H1 (cell line): ENCODE measurements around the gene STX12. TPM values are rescaled to one million over a fixed set of nuclear protein-coding genes. Genes with fewer than 3 reads are reported as not detected.

ENCODE experiments used
- CTCF ChIA-PET: fragments of 300-600 bp; sonication (Branson Sonifier 250); formaldehyde crosslinking; loops from one replicate; lab custom pipeline; 2021; ENCODE audit not compliant: partially characterized antibody; lab: Charles Lee
- POLR2A ChIA-PET: fragments of 300-600 bp; sonication (Branson Sonifier 250); formaldehyde crosslinking; loops from one replicate; lab custom pipeline; 2021; ENCODE audit warnings: inconsistent platforms; ENCODE audit not compliant: partially characterized antibody; lab: Charles Lee
- DNase-seq, 2 experiments: peaks; one replicate each; pipeline versions ENCODE4 v3.0.0 to v3.0.0-alpha.2; 2010 to 2022; ENCODE audit warnings: low spot score in 2 of 2, low read depth in 1 of 2, mixed read lengths in 1 of 2
- FAIRE-seq: peaks from 2 replicates; lab custom pipeline; 2011; peaks lifted over from hg19 to GRCh38; lab: Jason Lieb, UNC
- H2AFZ ChIP-seq: 2 replicates; pipeline ENCODE4 v1.8.1; 2012; ENCODE audit warnings: low read length, inconsistent platforms
- H2AK5ac ChIP-seq: 2 replicates; pipeline ENCODE4 v1.6.1; 2013; ENCODE audit warnings: low read depth, low read length
- H2BK120ac ChIP-seq: replicated peaks from 2 replicates; pipeline ENCODE3; 2013; ENCODE audit warnings: low read depth, low read length, inconsistent platforms
- H2BK12ac ChIP-seq: 2 replicates; pipeline ENCODE4 v1.6.1; 2013; ENCODE audit warnings: low read depth, low read length
- H2BK15ac ChIP-seq: 2 replicates; pipeline ENCODE4 v1.6.1; 2013; ENCODE audit warnings: low read length
- H2BK20ac ChIP-seq: 2 replicates; pipeline ENCODE4 v1.6.1; 2013; ENCODE audit warnings: low read length
- H2BK5ac ChIP-seq: 2 replicates; pipeline ENCODE4 v1.6.1; 2013; ENCODE audit warnings: low read depth, low read length
- H3K14ac ChIP-seq: 2 replicates; pipeline ENCODE4 v1.6.1; 2013; ENCODE audit warnings: inconsistent platforms; ENCODE audit not compliant: insufficient read length
- H3K18ac ChIP-seq: 2 replicates; pipeline ENCODE4 v1.6.1; 2013; ENCODE audit warnings: low read length; ENCODE audit errors: extremely low read depth
- H3K23ac ChIP-seq: 2 replicates; pipeline ENCODE4 v1.6.1; 2013; ENCODE audit warnings: inconsistent platforms; ENCODE audit not compliant: insufficient read length
- H3K23me2 ChIP-seq: 2 replicates; pipeline ENCODE4 v1.6.1; 2013; ENCODE audit warnings: low read depth, low read length
- H3K27ac ChIP-seq: 2 replicates; pipeline ENCODE4 v1.6.1; 2011; ENCODE audit warnings: low read depth, low read length, inconsistent platforms
- H3K27me3 ChIP-seq, 4 experiments: replicated peaks in 1 of 4; 1 replicate in 1 of 4; 2 replicates in 3 of 4; pipeline versions ENCODE4 v1.6.1 to v1.8.1; 2011 to 2013; ENCODE audit warnings: low read length in 3 of 4, mild to moderate bottlenecking in 3 of 4, inconsistent platforms in 2 of 4, mixed read lengths in 2 of 4, moderate library complexity in 1 of 4; ENCODE audit not compliant: control insufficient read depth in 3 of 4, insufficient read depth in 3 of 4; ENCODE audit errors: extremely low read depth in 1 of 4
- H3K36me3 ChIP-seq, 4 experiments: 2 replicates each; pipeline versions ENCODE4 v1.6.1 to v1.8.1; 2011 to 2013; ENCODE audit warnings: mild to moderate bottlenecking in 4 of 4, low read length in 3 of 4, moderate library complexity in 2 of 4, control low read depth in 1 of 4, inconsistent platforms in 1 of 4; ENCODE audit not compliant: insufficient read depth in 4 of 4, control insufficient read depth in 2 of 4
- H3K4ac ChIP-seq: replicated peaks from 2 replicates; pipeline ENCODE3; 2013; ENCODE audit warnings: low read length, low read depth, mixed read lengths, inconsistent platforms; ENCODE audit not compliant: insufficient read length
- H3K4me1 ChIP-seq, 4 experiments: replicated peaks in 1 of 4; 1 replicate in 1 of 4; 2 replicates in 3 of 4; pipeline versions ENCODE4 v1.6.1 to v1.8.1; 2011 to 2013; ENCODE audit warnings: low read length in 3 of 4, inconsistent platforms in 2 of 4, mixed read lengths in 1 of 4; ENCODE audit not compliant: insufficient read depth in 4 of 4, control insufficient read depth in 3 of 4
- H3K4me2 ChIP-seq, 2 experiments: 2 replicates each; pipeline versions ENCODE4 v1.6.1 to v1.8.1; 2011 to 2013; ENCODE audit warnings: low read depth in 2 of 2, low read length in 2 of 2, control low read depth in 1 of 2, inconsistent platforms in 1 of 2, mild to moderate bottlenecking in 1 of 2; ENCODE audit not compliant: insufficient read depth in 1 of 2
- H3K4me3 ChIP-seq, 4 experiments: fragments of 200-600, 300-600 bp in 1 of 4; sonication (generic), shearing (Covaris generic), sonication (Bioruptor Twin) in 1 of 4; 2 replicates each; pipeline versions ENCODE4 v1.5.1 to v1.8.1; 2011 to 2016; ENCODE audit warnings: low read length in 4 of 4, low read depth in 3 of 4, control low read depth in 2 of 4, inconsistent platforms in 2 of 4, mild to moderate bottlenecking in 2 of 4, mixed read lengths in 1 of 4, moderate library complexity in 1 of 4; ENCODE audit not compliant: insufficient read depth in 2 of 4; ENCODE audit errors: extremely low read depth in 1 of 4
- H3K56ac ChIP-seq: replicated peaks from 2 replicates; pipeline ENCODE3; 2013; ENCODE audit warnings: low read depth, mild to moderate bottlenecking, mixed read lengths, low read length, inconsistent platforms; ENCODE audit not compliant: insufficient read length
- H3K79me1 ChIP-seq: 2 replicates; pipeline ENCODE4 v1.6.1; 2013; ENCODE audit warnings: low read depth, low read length, control low read depth
- H3K79me2 ChIP-seq, 2 experiments: 2 replicates each; pipeline versions ENCODE4 v1.6.1 to v1.8.1; 2012 to 2013; ENCODE audit warnings: low read length in 2 of 2, mild to moderate bottlenecking in 2 of 2, inconsistent platforms in 1 of 2; ENCODE audit not compliant: insufficient read depth in 2 of 2, control insufficient read depth in 1 of 2
- H3K9ac ChIP-seq, 4 experiments: replicated peaks in 1 of 4; 1 replicate in 1 of 4; 2 replicates in 3 of 4; pipeline versions ENCODE4 v1.6.1 to v1.8.1; 2011 to 2013; ENCODE audit warnings: low read depth in 3 of 4, low read length in 3 of 4, control low read depth in 2 of 4, mild to moderate bottlenecking in 2 of 4, moderate library complexity in 2 of 4, inconsistent platforms in 1 of 4; ENCODE audit errors: extremely low read depth in 1 of 4
- H3K9me3 ChIP-seq, 2 experiments: 2 replicates each; pipeline versions ENCODE4 v1.6.1 to v1.8.1; 2012 to 2013; ENCODE audit warnings: mild to moderate bottlenecking in 2 of 2, moderate library complexity in 2 of 2, control low read depth in 1 of 2, inconsistent platforms in 1 of 2, low read depth in 1 of 2, low read length in 1 of 2, mixed read lengths in 1 of 2; ENCODE audit not compliant: insufficient read depth in 2 of 2
- H4K20me1 ChIP-seq, 2 experiments: replicated peaks in 1 of 2; 2 replicates each; pipeline versions ENCODE3 to v1.8.1; 2011 to 2013; ENCODE audit warnings: inconsistent platforms in 2 of 2, low read length in 2 of 2, mild to moderate bottlenecking in 1 of 2; ENCODE audit not compliant: insufficient read depth in 2 of 2, control insufficient read depth in 1 of 2
- H4K5ac ChIP-seq: 2 replicates; pipeline ENCODE4 v1.6.1; 2013; ENCODE audit warnings: low read length, low read depth, mixed read lengths, inconsistent platforms; ENCODE audit not compliant: insufficient read length
- H4K8ac ChIP-seq: 2 replicates; pipeline ENCODE4 v1.8.0; 2013; ENCODE audit warnings: mild to moderate bottlenecking, moderate library complexity, low read length, inconsistent platforms; ENCODE audit not compliant: insufficient read depth; ENCODE audit errors: extremely low read depth
- H4K91ac ChIP-seq: replicated peaks from 2 replicates; pipeline ENCODE3; 2013; ENCODE audit warnings: low read length, mixed read lengths, inconsistent platforms; ENCODE audit not compliant: insufficient read length
- CHD1 ChIP-seq: IDR thresholded peaks from 2 replicates; pipeline ENCODE4 v1.6.1; 2012; ENCODE audit warnings: low read depth, low read length, improper control_type of control experiment
- E2F6 ChIP-seq: IDR thresholded peaks from 2 replicates; pipeline ENCODE4 v1.6.1; 2012; ENCODE audit warnings: inconsistent platforms
- EP300 ChIP-seq, 2 experiments: IDR thresholded peaks; 1 replicate in 1 of 2; 2 replicates in 1 of 2; pipeline ENCODE4 v1.6.1; 2011 to 2012; ENCODE audit warnings: low read depth in 2 of 2, low read length in 2 of 2, mild to moderate bottlenecking in 2 of 2, borderline replicate concordance in 1 of 2, inconsistent platforms in 1 of 2, moderate library complexity in 1 of 2
- FOSL1 ChIP-seq: IDR thresholded peaks from 2 replicates; pipeline ENCODE4 v1.6.1; 2011; ENCODE audit warnings: mild to moderate bottlenecking, low read depth, low read length, moderate library complexity; ENCODE audit not compliant: insufficient read depth
- GABPA ChIP-seq: IDR thresholded peaks from 2 replicates; pipeline ENCODE4 v1.6.1; 2011; ENCODE audit warnings: mild to moderate bottlenecking, low read length, moderate library complexity, borderline replicate concordance; ENCODE audit not compliant: insufficient read depth
- HDAC6 ChIP-seq: IDR thresholded peaks from one replicate; pipeline ENCODE4 v1.7.1; 2012; ENCODE audit warnings: low read depth, mild to moderate bottlenecking, inconsistent platforms, low read length, moderate library complexity
- MAFK ChIP-seq: IDR thresholded peaks from 2 replicates; pipeline ENCODE4 v1.6.1; 2012; ENCODE audit warnings: low read depth, mild to moderate bottlenecking, improper control_type of control experiment, low read length
- SRF ChIP-seq: IDR thresholded peaks from 2 replicates; pipeline ENCODE4 v1.6.1; 2011; ENCODE audit warnings: mild to moderate bottlenecking, low read depth, low read length, moderate library complexity
- TAF7 ChIP-seq: optimal IDR thresholded peaks from 2 replicates; pipeline ENCODE3; 2011; ENCODE audit warnings: low read depth, mild to moderate bottlenecking, inconsistent platforms, low read length, moderate library complexity, borderline replicate concordance
- USF2 ChIP-seq: IDR thresholded peaks from 2 replicates; pipeline ENCODE4 v1.6.1; 2011; ENCODE audit warnings: low read length, improper control_type of control experiment
- WGBS, 2 experiments: shearing (Covaris generic) in 1 of 2; methylation state at CpG; one replicate each; pipeline versions ENCODE4 v1.1.6 to v1.1.7; 2013 to 2015; ENCODE audit warnings: low lambda C conversion rate in 2 of 2, mixed read lengths in 2 of 2, inconsistent platforms in 1 of 2, low coverage in 1 of 2, missing lambda C conversion rate in 1 of 2; ENCODE audit not compliant: insufficient replicate concordance in 2 of 2, insufficient coverage in 1 of 2, insufficient read length in 1 of 2; ENCODE audit errors: extremely low coverage in 1 of 2, missing lambda C conversion rate in 1 of 2; 5-methylcytosine and 5-hydroxymethylcytosine counted together
- polyA plus RNA-seq, 7 experiments: library from polyadenylated mRNA; depleted of rRNA in 3 of 7; stranded (reverse) in 5 of 7; unstranded in 2 of 7; fragments of >200 nt in 5 of 7; fragments of 200-250 nt in 2 of 7; gene quantifications; 1 replicate in 5 of 7; 2 replicates in 1 of 7; 4 replicates in 1 of 7; pipeline versions ENCODE4 v1.2.1 to v1.2.3, GENCODE V29; 2011 to 2013; ENCODE audit warnings: missing spikeins in 2 of 7, mixed read lengths in 2 of 7
- total RNA-seq: library from RNA; stranded (reverse); fragmentation: NEBNext Ultra II Directional; extraction: Animal tissue kit (Norgen Biotek cat#: 25700); gene quantifications from 2 replicates; pipeline ENCODE4 v1.2.1, GENCODE V29; 2021

Gene STX12
- total and polyA plus RNA-seq, 2 of the 8 experiments (the other 6 are each of a cell fraction or from before 2014, with no cell fraction given), result 3.7 to 11.0 TPM

GRCh38 chr1:27858949-27859576 lies 86.0 kb downstream of the STX12 start:
- no peak overlapping the region for H3K14ac ChIP-seq
- H2BK12ac ChIP-seq, result 0 out of 2 replicates have a peak overlapping the region, but pooled peaks have one; percentile 60
- H3K4me2 ChIP-seq, result no peak overlapping the region
- peak overlapping the region; percentile 4; the same call in 1 of the 2 replicates for H2BK15ac ChIP-seq
- H3K56ac ChIP-seq, result no peak overlapping the region
- H2AFZ ChIP-seq, result peak overlapping the region; percentile 34; the same call in 1 of the 2 replicates
- H4K8ac ChIP-seq, result peak overlapping the region; percentile 65; the same call in 1 of the 2 replicates
- WGBS, 2 experiments, result 84% methylated on average over 14 of the region's 14 CpGs; no CpG with 5 or more reads in 1 of the 2 experiments
- H2BK5ac ChIP-seq, result no peak overlapping the region
- H3K36me3 ChIP-seq, result no peaks in the 10 kb centered on the region
- H2AK5ac ChIP-seq, result no peak overlapping the region
- no peaks in the 10 kb centered on the region for H4K20me1 ChIP-seq
- H3K4me1 ChIP-seq, result no peaks in the 10 kb centered on the region; a peak in 1 of 7 replicates
- ChIA-PET CTCF (interaction anchor here (1.0 to 3.1 kb wide), 12 partner anchors 8 to 289 kb away, joined by 3 to 18 read pairs (median 7); no protein-coding TSS in a partner anchor), POLR2A (interaction anchor here (1.0 kb wide), 2 partner anchors 14 to 35 kb away, joined by 3 read pairs; partner anchors contain the start of gene THEMIS2)
- H3K23ac ChIP-seq, result no peak overlapping the region
- H3K4me3 ChIP-seq, result no peak overlapping the region
- no peaks in the 10 kb centered on the region for H3K9me3 ChIP-seq
- no peak overlapping the region for H3K9ac ChIP-seq
- H3K27ac ChIP-seq, result no peak overlapping the region
- H3K79me2 ChIP-seq, result no peaks in the 10 kb centered on the region
- H3K4ac ChIP-seq, result no peak overlapping the region
- H2BK120ac ChIP-seq, result no peak overlapping the region
- no peak overlapping the region for H4K5ac ChIP-seq
- H3K23me2 ChIP-seq, result no peaks in the 10 kb centered on the region
- no peak overlapping the region for H2BK20ac ChIP-seq
- no peaks in the 10 kb centered on the region for H3K27me3 ChIP-seq
- DNase-seq (no peak), FAIRE-seq (no peak)
- H3K79me1 ChIP-seq, result no peaks in the 10 kb centered on the region
- H4K91ac ChIP-seq, result no peak overlapping the region
- no peak overlapping the region for H3K18ac ChIP-seq
- TF ChIP-seq USF2 (no peak), GABPA (no peak), SRF (no peak), CHD1 (no peak), MAFK (no peak), E2F6 (no peak), FOSL1 (no peak), HDAC6 (no peak), TAF7 (no peak), EP300 (IDR thresholded peaks at IDR 0.05; ENCODE audit: borderline replicate concordance in 1 of 2, low read depth in 2 of 2, low read length in 2 of 2) (no peak)
